Measurements from ENCODE around the gene FRMD7.

The FRMD7 gene

DNA sequence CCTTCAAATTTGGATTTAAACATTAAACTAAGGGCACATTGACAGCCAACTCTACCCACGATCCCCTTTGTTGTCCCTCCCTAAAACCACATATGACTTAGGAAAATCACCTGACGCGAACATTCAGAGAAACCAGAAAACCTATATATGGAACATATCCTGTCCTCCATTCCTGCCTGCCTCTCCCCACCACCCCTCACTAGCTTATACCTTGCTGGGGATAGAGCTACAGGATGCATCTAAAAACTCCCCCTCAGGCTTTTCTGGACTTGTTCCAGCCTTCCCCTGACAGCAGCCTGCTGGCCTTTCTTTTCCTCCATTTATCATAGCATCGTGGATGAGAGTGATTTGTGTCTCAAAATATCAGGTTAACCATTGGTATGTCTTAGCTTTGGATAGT is 96.0 kb downstream of the FRMD7 start:
- no peak for DNase-seq

DNA sequence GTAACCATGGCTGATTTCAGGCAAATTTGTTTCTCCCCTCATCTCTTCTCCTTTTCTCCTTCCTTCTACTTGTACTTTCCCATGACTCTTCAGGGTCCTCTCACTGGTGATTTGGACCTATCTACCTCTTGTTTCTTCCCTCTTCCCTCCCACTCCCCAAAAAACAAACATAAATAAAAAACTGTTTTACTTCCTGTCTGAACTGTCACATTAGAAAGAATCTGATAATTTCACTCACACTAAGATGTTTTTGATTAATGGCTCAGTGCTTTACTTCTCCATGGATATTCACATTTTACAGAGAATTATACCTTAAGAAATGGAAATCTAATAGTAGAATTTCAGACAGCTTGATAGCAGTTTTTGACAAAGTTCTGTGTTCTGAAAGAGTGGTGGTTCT is 97.6 kb downstream of the FRMD7 start:
- DNase-seq: no peak

All from NCI-H1930 (cell line).